ENCODE measurements around the gene CCR3.

CCR3 gene

DNA sequence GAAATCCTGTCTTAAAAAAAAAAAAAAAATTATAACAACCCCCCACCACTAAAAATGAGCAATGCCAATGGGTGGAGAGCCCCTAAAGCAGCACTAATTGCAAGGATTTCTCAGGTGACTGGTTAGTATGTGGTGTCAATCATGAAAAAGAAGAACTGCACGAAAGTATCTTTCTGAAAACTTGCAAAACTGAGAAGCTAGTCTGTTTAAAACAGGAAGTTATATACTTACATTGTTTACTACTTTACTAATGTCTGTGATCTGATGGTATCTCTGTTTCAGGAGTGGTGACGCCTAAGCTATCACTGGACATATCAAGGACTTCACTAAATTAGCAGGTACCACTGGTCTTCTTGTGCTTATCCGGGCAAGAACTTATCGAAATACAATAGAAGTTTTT lies at the start of gene CCR3:
TSS of gene CCR3 (plus strand) at position 341 of the 400 bp plus-strand sequence. CDS start 22,699 bp downstream, outside the sequence.
- no peak for DNase-seq (ENCODE audit: low spot score)
- no peak within 1 kb of the TSS for H3K27ac ChIP-seq
- ChIA-PET POLR2A (ENCODE audit: low non-redundant PET) (interaction anchor here (0.7 kb wide), 1 partner anchor 180 kb away, joined by 6 read pairs; no protein-coding TSS in a partner anchor), CTCF (no interaction called here)
- TF ChIP-seq, protein P1, sequence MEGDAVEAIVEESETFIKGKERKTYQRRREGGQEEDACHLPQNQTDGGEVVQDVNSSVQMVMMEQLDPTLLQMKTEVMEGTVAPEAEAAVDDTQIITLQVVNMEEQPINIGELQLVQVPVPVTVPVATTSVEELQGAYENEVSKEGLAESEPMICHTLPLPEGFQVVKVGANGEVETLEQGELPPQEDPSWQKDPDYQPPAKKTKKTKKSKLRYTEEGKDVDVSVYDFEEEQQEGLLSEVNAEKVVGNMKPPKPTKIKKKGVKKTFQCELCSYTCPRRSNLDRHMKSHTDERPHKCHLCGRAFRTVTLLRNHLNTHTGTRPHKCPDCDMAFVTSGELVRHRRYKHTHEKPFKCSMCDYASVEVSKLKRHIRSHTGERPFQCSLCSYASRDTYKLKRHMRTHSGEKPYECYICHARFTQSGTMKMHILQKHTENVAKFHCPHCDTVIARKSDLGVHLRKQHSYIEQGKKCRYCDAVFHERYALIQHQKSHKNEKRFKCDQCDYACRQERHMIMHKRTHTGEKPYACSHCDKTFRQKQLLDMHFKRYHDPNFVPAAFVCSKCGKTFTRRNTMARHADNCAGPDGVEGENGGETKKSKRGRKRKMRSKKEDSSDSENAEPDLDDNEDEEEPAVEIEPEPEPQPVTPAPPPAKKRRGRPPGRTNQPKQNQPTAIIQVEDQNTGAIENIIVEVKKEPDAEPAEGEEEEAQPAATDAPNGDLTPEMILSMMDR (conservative IDR thresholded peaks at IDR 0.05; ENCODE audit: low read depth), result no peak

DNA sequence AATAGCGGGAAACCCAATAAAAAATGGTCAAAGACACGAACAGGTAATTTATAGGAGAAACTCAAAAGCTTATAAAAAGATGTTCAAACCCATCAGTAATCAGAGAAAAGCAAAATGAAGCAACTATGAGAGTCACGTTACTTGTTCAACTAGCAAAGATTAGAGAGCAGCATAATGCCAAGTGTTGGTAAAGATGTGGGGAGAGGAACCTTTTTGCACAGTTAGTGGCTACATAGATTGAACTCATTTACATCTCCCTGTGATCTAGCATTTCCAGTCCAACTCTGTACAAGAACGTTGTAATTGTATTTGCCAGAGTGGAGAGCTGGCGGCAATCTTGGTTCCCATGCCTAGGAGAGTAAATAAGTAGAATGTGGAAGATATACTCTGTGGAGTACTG lies 49.3 kb upstream of the CCR3 start:
- DNase-seq (ENCODE audit: low spot score), result no peak
- CTCF ChIA-PET, result interaction anchor here (0.6 to 1.6 kb wide), 2 partner anchors 14 to 21 kb away, joined by 3 to 4 read pairs; no protein-coding TSS in a partner anchor
- TF ChIP-seq, protein P1 (conservative IDR thresholded peaks at IDR 0.05; ENCODE audit: low read depth), result no peak
- POLR2A ChIA-PET (ENCODE audit: low non-redundant PET), result no interaction called here
- no peak overlapping the region for H3K27ac ChIP-seq

DNA sequence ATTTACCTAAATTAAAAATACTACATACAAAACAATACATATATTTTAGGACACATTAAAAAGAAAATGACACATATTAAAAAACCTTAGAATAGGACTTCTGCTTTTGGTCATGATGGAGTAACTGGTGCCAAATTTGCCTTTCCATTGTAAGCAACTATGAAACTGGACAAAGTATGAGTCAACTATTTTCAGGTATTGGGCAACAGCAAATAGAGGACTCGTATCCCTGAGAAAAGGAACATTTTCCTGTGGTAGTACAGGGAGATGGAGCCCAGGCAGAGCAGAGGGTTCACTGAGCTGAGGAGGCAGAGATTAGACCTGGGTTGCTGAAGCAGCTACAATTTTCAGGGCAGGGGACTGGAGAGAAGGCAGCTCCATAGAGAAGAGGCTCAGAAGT lies 48.8 kb upstream of the CCR3 start:
- TF ChIP-seq, protein P1 (conservative IDR thresholded peaks at IDR 0.05; ENCODE audit: low read depth), result no peak
- POLR2A ChIA-PET (ENCODE audit: low non-redundant PET), result no interaction called here
- CTCF ChIA-PET, result interaction anchor here (0.6 to 1.6 kb wide), 2 partner anchors 14 to 20 kb away, joined by 3 to 4 read pairs; no protein-coding TSS in a partner anchor
- no peak overlapping the region for H3K27ac ChIP-seq
- DNase-seq (ENCODE audit: low spot score), result no peak

DNA sequence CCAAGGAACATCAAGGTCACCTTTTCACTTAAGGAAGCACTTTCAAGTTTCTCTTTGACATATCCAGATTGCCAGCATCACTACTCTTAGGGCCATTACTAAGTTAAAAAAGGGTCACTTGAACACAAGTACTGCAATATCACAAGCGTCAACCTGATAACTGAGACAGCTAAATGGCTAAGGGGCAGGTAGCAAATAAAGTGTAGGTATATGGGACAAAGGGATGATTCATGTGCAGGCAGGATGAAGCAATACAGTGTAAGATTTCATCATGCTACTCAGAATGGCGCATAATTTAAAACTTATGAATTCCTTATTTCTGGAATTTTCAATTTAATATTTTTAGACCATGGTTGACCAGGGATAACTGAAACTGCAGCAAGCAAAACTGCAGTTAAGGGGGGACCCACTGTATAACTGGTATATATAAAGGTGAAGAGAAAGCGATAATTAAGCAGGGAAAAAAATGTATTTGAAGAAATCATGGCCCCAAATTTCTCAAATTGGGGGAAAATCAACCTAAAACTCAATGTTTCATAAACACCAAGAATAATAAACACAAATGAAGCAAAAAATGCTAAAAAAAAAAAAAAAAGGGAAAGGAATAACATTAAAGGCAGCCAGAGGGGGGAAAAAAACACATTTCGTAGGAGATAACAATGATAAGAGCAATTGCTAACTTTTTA lies 47.2 kb upstream of the CCR3 start:
- TF ChIP-seq, protein P1 (conservative IDR thresholded peaks at IDR 0.05; ENCODE audit: low read depth), result no peak
- no peak for DNase-seq (ENCODE audit: low spot score)
- H3K27ac ChIP-seq, result no peak overlapping the region
- CTCF ChIA-PET, result no interaction called here
- POLR2A ChIA-PET (ENCODE audit: low non-redundant PET), result no interaction called here

DNA sequence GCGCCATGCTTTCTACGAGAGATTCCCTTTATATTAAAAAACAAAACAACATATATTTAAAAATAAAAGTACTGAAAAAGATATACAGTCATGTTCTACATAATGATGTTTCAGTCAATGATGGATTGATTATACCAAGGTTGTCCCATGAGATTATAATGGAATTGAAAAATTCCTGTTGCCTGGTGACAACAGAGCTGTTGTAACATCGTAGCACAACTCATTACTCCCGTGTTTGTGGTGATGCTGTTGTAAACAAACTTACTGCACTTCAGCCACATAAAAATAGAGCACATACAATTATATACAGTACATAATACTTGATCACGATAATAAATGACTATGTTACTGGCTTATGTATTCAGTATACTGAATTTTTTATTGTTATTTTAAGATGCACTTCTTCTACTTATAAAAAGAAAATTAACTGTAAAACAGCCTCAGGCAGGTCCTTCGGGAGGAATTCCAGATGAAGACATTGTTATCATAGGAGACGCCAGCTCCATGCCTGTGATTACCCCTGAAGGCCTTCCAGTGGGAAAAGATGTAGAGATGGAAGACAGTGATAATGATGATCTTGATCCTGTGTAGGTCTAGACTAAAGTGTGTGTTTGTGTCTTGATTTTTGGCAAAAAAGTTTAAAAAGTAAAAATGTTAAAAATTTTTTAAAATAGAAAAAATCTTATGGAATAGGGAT lies 45.9 kb upstream of the CCR3 start:
- CTCF ChIA-PET, result interaction anchor here (0.6 kb wide), 1 partner anchor 686 kb away, joined by 3 read pairs; no protein-coding TSS in a partner anchor
- DNase-seq (ENCODE audit: low spot score), result no peak
- TF ChIP-seq, protein P1 (conservative IDR thresholded peaks at IDR 0.05; ENCODE audit: low read depth), result no peak
- POLR2A ChIA-PET (ENCODE audit: low non-redundant PET), result no interaction called here
- no peak overlapping the region for H3K27ac ChIP-seq

DNA sequence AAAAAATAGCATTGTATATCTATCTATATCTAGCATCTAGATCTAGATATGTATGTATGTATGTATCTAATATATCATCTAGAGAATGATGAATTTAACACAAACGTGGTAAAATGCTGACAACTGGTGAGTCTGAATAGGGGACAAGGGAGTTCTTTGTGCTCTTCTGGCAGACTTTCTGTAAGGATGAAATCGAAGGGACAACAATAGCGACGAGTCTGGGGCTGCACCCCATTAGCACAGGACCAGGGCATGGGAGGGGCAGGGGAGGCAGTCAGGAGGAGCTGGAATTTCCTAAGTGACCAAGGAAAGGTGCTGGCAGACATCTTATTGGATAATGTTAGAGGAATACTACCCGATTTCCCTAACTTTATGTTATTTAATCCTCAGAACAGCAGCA lies 42.0 kb upstream of the CCR3 start:
- no peak overlapping the region for H3K27ac ChIP-seq
- TF ChIP-seq, protein P1 (conservative IDR thresholded peaks at IDR 0.05; ENCODE audit: low read depth), result no peak
- DNase-seq (ENCODE audit: low spot score), result no peak
- ChIA-PET POLR2A (ENCODE audit: low non-redundant PET) (no interaction called here), CTCF (no interaction called here)
